Embryonic facial prominence (tissue), 1 donor: ENCODE measurements around the gene KRTAP4-1.
"Not testable (repeated sequence)": the region's sequence is repeated elsewhere in the genome, so short reads cannot be mapped to it uniquely, and the experiment has no call there.

ENCODE experiments used
- DNase-seq: peaks from one replicate; pipeline ENCODE4 v3.0.0-alpha.2; 2016; ENCODE audit errors: extremely low spot score

KRTAP4-1 gene

DNA sequence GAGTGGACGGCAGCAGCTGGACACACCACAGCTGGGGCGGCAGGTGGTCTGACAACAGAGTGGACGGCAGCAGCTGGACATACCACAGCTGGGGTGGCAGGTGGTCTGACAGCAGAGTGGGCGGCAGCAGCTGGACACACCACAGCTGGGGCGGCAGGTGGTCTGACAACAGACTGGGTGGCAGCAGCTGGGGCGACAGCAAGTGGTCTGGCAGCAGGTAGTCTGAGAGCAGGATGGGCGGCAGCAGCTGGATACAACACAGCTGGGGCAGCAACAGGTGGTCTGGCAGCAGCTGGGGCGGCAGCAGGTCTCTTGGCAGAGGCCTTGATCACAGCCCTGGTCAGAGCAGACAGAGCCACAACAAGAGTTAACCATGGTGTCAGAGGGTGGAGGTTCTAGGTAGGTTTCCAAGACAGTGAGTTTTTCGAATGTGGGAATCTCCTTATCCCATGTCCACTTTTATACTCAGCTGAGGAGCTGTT, at the start of gene KRTAP4-1:
TSS of gene KRTAP4-1 (minus strand) at position 432 of the 482 bp plus-strand sequence. CDS start at position 375, 57 bp downstream.
- DNase-seq: no peak

DNA sequence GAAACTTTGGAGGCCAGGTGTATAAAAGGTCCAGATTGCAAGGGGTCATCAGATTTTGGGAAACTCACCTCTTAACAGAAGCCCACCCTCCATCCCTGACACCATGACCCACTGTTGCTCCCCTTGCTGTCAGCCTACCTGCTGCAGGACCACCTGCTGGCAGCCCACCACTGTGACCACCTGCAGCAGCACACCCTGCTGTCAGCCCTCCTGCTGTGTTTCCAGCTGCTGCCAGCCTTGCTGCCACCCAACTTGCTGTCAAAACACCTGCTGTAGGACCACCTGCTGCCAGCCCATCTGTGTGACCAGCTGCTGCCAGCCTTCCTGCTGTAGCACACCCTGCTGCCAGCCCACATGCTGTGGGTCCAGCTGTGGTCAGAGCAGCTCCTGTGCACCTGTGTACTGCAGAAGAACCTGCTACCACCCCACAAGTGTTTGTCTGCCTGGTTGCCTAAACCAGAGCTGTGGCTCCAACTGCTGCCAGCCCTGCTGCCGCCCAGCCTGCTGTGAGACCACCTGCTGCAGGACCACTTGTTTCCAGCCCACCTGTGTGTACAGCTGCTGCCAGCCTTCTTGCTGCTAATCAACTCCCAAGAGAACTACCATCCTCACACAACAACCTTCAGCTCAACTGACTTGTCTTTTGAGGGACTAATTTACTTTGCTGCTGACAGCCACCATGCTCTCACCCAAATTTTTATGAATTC, 47.8 kb upstream of the KRTAP4-1 start, which contains the start of gene KRTAP9-3:
TSS of gene KRTAP9-3 (plus strand) at position 51 of the 707 bp plus-strand sequence. CDS start at position 104, 53 bp downstream.
- not testable (repeated sequence) for DNase-seq

GRCh38 chr17:41231731-41232130, 47.0 kb upstream of the KRTAP4-1 start:
- no peak for DNase-seq

DNA sequence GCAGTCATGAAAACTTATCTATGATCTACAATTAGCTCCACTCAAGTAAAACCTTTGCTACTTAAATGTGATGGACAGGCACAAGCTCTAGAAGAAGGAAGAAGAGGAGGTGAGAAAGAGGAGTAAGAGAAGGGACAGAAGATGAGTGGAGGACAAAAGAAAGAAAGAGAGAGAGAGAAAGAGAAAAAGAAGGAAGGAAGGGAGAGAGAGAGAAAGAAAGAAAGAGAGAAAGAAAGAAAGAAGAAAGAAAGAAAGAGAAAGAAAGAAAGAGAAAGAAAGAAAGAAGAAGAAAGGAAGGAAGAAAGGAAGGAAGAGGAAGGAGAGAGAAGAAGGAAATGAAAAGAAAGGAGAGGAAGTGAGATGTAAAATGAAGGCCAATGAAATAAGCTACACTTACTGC, 45.4 kb upstream of the KRTAP4-1 start:
- DNase-seq: no peak

DNA sequence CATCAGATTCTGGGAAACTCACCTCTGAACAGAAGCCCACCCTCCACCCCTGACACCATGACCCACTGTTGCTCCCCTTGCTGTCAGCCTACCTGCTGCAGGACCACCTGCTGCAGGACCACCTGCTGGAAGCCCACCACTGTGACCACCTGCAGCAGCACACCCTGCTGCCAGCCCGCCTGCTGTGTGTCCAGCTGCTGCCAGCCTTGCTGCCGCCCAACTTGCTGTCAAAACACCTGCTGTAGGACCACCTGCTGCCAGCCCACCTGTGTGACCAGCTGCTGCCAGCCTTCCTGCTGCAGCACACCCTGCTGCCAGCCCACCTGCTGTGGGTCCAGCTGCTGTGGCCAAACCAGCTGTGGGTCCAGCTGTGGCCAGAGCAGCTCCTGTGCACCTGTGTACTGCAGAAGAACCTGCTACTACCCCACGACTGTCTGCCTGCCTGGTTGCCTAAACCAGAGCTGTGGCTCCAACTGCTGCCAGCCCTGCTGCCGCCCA, 41.9 kb upstream of the KRTAP4-1 start, which contains the start of gene KRTAP9-2:
TSS of gene KRTAP9-2 (plus strand) at position 51 of the 498 bp plus-strand sequence. CDS start at position 58, 7 bp downstream.
- DNase-seq: not testable (repeated sequence)

DNA sequence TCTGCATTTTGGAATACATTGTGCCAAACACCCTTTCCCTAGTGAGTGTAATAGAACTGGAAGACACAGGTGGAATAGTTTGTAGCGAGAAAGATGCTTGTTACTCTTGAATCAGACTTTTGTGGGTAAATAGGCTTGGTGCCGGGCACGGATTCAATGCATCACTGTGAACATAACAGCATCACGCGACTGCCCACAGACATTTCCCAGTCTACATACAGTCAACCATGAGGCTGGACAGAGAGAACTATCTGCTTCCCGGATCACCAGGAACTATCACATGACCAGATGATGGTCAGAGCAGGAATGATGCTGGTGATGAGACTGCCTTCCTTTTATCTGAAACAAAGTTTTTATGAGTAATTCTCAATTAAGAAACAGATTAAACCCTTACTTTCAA, 41.3 kb upstream of the KRTAP4-1 start:
- DNase-seq: no peak

DNA sequence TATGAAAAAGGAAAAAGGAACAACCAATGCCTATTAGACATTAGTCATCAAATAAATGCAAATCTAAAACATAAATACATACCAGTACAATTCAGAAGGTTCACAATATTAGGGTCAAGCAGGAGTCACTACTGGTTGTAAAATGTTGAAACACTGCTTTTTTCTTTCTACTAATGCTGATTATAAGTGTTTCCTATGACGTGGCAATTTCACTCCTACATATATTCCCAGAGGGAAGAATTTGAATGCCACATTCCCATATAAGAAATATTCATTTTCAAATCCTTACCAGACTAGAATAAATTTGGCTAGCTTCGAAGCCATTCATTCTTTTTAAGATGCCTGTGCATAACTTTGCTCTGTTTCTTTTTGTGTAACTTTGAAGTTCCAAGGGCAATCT, 39.1 kb upstream of the KRTAP4-1 start:
- DNase-seq: no peak

- no peak for DNase-seq
These were observed 31.0 kb upstream of the KRTAP4-1 start for GRCh38 chr17:41215681-41216080.

GRCh38 chr17:41212524-41213169, 27.9 kb upstream of the KRTAP4-1 start:
- DNase-seq: no peak

DNA sequence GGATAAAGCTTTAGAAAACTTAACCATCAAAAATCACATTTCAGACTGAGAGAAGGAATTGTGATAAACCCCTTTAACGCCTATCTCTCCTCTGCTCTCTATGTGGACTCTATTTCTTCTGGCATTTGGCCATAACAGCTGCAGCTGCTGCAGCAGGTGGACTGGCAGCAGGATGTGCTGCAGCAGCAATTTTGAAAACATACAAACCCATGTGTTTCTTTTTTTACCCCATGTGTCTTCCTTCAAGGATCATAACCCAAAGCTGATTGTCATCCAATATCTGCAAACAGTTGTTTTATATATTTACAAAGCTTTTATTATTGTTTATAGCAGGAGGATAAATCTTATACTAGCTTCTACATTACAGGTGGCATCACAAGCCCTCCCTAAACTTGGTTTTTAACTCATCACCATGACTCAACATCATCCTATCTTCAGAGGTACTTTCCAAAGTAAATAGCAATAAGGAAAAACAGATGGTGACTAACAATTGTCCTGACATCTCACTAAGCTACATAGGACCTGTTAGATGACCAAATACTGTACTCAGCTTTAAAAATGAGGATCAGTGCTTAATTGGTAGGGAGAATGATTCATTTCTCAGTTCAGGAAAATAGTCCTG, 27.2 kb upstream of the KRTAP4-1 start:
- DNase-seq: no peak

GRCh38 chr17:41199421-41200078, 14.8 kb upstream of the KRTAP4-1 start:
- no peak for DNase-seq

DNA sequence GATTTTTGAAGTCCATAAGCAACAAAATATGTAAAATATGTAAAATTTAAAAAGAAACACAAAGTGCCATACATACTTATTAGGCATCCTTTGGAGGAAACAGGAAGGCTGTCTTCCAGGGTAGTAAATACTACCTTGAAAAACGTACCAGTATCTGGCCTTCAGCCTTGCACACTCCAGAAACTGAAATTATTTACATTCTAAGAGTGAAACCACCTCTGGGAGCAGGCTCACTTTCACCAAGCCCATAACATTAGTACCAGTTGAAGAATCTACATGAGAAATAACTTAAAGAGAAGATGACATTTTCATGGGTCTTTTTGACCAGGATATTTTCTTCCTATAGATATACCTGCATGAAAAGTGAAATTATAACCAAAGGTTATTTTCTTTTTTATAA, 11.4 kb upstream of the KRTAP4-1 start:
- no peak for DNase-seq

DNA sequence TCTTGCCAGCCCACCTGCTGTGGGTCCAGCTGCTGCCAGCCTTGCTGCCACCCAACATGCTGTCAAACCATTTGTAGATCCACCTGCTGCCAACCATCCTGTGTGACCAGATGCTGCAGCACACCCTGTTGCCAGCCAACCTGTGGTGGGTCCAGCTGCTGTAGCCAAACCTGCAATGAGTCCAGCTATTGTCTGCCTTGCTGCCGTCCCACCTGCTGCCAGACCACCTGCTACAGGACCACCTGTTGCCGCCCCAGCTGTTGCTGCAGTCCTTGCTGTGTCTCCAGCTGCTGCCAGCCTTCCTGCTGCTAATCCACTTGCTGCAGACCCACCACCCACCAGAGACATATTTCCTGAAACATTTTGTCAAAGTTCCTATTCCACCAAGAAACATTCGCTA, 5.6 kb upstream of the KRTAP4-1 start:
- no peak for DNase-seq

DNA sequence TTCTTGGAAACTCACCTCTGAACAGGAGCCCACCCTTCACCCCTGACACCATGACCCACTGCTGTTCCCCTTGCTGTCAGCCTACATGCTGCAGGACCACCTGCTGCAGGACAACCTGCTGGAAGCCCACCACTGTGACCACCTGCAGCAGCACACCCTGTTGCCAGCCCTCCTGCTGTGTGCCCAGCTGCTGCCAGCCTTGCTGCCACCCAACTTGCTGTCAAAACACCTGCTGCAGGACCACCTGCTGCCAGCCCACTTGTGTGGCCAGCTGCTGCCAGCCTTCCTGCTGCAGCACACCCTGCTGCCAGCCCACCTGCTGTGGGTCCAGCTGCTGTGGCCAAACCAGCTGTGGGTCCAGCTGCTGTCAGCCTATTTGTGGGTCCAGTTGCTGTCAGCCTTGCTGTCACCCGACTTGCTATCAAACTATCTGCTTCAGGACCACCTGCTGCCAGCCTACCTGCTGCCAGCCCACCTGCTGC, 5.2 kb upstream of the KRTAP4-1 start, which contains the start of gene KRTAP9-1:
TSS of gene KRTAP9-1 (plus strand) at position 51 of the 482 bp plus-strand sequence. CDS start at position 51, 0 bp downstream.
- not testable (repeated sequence) for DNase-seq

GRCh38 chr17:41186872-41187271, 2.2 kb upstream of the KRTAP4-1 start:
- DNase-seq: no peak

- no peak for DNase-seq
These were observed 290 bp upstream of the KRTAP4-1 start for GRCh38 chr17:41185001-41185400.

GRCh38 chr17:41178843-41179616, 5.7 kb downstream of the KRTAP4-1 start:
- DNase-seq: no peak

DNA sequence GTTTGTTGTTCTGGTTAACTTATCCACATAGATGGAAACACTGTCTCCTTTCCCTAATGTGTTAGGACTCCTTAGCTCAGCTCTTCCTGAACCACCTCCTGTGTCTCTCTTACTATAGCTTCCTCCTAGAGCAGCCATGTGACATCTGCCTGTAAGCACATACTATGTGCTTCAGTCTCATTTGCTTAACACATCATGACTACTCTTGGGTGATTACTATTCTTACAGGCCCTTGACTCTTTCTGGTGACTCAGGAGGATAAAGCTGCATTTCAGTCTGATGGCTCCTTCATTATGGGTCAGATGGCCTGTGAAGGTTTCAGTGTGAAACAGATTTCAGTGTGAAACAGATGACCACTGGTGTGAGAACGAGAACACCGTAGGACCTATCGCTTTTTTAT, 6.4 kb downstream of the KRTAP4-1 start:
- no peak for DNase-seq

DNA sequence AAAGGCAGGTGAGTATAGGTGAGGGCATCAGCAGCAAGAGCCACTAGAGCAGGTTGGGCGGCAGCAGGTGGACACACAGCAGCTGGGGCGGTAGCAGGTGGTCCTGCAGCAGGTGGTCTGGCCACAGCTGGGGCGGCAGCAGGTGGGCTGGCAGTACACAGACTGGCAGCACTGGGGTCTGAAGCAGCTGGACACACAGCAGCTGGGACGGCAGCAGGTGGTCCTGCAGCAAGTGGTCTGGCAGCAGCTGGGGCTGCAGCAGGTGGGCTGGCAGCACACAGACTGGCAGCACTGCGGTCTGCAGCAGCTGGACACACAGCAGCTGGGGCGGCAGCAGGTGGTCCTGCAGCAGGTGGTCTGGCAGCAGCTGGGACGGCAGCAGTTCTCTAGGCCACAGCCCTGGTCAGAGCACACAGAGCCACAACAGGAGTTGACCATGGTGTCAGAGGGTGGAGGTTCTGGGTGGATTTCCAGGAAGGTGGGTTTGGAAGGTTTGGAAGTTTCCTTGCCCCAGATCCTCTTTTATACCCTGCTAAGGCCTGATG, 6.9 kb downstream of the KRTAP4-1 start, which contains the start of gene KRTAP4-2:
TSS of gene KRTAP4-2 (minus strand) at position 495 of the 545 bp plus-strand sequence. CDS start at position 438, 57 bp downstream.
- DNase-seq: no peak

GRCh38 chr17:41176744-41177387, 7.8 kb downstream of the KRTAP4-1 start:
- DNase-seq: no peak
